GM12865 (cell line): ENCODE measurements around the gene NOA1.

Experiments used
- DNase-seq: peaks from one replicate; pipeline ENCODE4 v3.0.0; 2010; ENCODE audit warnings: low read depth
- H3K4me3 ChIP-seq: 2 replicates; pipeline ENCODE4 v1.5.1; 2011; ENCODE audit warnings: mild to moderate bottlenecking, low read depth, low read length, control low read depth
- CTCF ChIP-seq: IDR thresholded peaks from 2 replicates; pipeline ENCODE4 v1.5.1; 2011; ENCODE audit warnings: low read length, control low read depth, low read depth, inconsistent platforms; ENCODE audit not compliant: insufficient read depth; ENCODE audit errors: missing control alignments

NOA1 gene

GRCh38 chr4:56995525-56995924 is 18.1 kb upstream of the NOA1 start:
- DNase-seq, result no peak

GRCh38 chr4:56990109-56990905 is 12.9 kb upstream of the NOA1 start:
- DNase-seq, result no peak
- no peak for TF ChIP-seq CTCF
- no peak overlapping the region for H3K4me3 ChIP-seq

More at GRCh38 chr4:56995525-56995924, 18.1 kb upstream of the NOA1 start:
- no peak for TF ChIP-seq CTCF
- H3K4me3 ChIP-seq, result no peak overlapping the region

GRCh38 chr4:56986952-56987351 is 9.5 kb upstream of the NOA1 start:
- no peak overlapping the region for H3K4me3 ChIP-seq
- no peak for TF ChIP-seq CTCF
- no peak for DNase-seq

GRCh38 chr4:56986192-56986591 is 8.8 kb upstream of the NOA1 start:
- no peak for DNase-seq
- no peak for TF ChIP-seq CTCF
- no peak overlapping the region for H3K4me3 ChIP-seq

- TF ChIP-seq CTCF, result no peak
- no peak overlapping the region for H3K4me3 ChIP-seq
- DNase-seq, result no peak
Measured at GRCh38 chr4:56981795-56982201, 4.4 kb upstream of the NOA1 start.

- peak overlapping the region; percentile 95 for H3K4me3 ChIP-seq
- DNase-seq, result peak; percentile 76
- no peak for TF ChIP-seq CTCF
Measured at GRCh38 chr4:56979421-56980072, 2.1 kb upstream of the NOA1 start.
